ENCODE data around the gene ZDHHC3.

Gene ZDHHC3

DNA sequence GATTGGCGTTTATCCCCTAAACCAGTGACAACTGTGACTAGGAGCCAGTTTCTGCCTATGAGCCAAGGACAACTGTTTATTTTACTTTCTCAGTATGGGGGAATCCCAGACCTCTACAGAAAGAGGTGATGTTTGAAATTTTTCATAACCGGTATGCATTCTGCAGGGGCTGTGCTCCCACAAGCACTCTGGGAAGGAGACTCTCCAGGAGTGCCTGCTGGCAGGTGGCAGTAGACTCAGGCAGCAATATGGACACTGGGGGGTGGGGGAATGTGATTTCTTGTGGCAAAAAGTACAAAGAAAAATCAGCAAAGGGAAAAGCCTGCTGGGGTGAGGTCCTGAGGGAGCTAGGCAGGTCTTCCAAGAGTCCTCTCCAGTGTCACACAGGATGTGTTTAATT is 95.7 kb downstream of the ZDHHC3 start:
- no peaks in the 10 kb centered on the region for H3K79me2 ChIP-seq (ENCODE audit: insufficient read depth, low read length)
- H3K27me3 ChIP-seq (ENCODE audit: insufficient read depth, low read length, poor library complexity, severe bottlenecking): no peaks in the 10 kb centered on the region
- TF ChIP-seq, protein P1, sequence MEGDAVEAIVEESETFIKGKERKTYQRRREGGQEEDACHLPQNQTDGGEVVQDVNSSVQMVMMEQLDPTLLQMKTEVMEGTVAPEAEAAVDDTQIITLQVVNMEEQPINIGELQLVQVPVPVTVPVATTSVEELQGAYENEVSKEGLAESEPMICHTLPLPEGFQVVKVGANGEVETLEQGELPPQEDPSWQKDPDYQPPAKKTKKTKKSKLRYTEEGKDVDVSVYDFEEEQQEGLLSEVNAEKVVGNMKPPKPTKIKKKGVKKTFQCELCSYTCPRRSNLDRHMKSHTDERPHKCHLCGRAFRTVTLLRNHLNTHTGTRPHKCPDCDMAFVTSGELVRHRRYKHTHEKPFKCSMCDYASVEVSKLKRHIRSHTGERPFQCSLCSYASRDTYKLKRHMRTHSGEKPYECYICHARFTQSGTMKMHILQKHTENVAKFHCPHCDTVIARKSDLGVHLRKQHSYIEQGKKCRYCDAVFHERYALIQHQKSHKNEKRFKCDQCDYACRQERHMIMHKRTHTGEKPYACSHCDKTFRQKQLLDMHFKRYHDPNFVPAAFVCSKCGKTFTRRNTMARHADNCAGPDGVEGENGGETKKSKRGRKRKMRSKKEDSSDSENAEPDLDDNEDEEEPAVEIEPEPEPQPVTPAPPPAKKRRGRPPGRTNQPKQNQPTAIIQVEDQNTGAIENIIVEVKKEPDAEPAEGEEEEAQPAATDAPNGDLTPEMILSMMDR (conservative IDR thresholded peaks at IDR 0.05; ENCODE audit: low read length): no peak
- no peak for TF ChIP-seq EZH2phosphoT487 (IDR thresholded peaks at IDR 0.05; ENCODE audit: borderline replicate concordance)
- H3F3A ChIP-seq (ENCODE audit: low read depth): no peaks in the 10 kb centered on the region
- no peak overlapping the region for H2AFZ ChIP-seq (ENCODE audit: low read length)
- no peaks in the 10 kb centered on the region for H3K36me3 ChIP-seq (ENCODE audit: insufficient read depth, low read length)
- no peaks in the 10 kb centered on the region for H3K4me1 ChIP-seq (ENCODE audit: insufficient read depth, low read length, poor library complexity, severe bottlenecking)
- no peak overlapping the region for H3K4me2 ChIP-seq (ENCODE audit: low read depth, low read length, poor library complexity, severe bottlenecking)
- H3K9me2 ChIP-seq (replicated peaks; ENCODE audit: low read depth, low read length): no peaks in the 10 kb centered on the region
- no peaks in the 10 kb centered on the region for H3K9me3 ChIP-seq (ENCODE audit: insufficient read depth, low read depth, low read length)
- no peak overlapping the region for H3K9ac ChIP-seq (ENCODE audit: low read depth, low read length, poor library complexity, severe bottlenecking)
- H3K4me3 ChIP-seq (ENCODE audit: low read length, poor library complexity, severe bottlenecking): no peak overlapping the region
- no peaks in the 10 kb centered on the region for H4K20me1 ChIP-seq (ENCODE audit: insufficient read depth, low read length, poor library complexity, severe bottlenecking)

DNA sequence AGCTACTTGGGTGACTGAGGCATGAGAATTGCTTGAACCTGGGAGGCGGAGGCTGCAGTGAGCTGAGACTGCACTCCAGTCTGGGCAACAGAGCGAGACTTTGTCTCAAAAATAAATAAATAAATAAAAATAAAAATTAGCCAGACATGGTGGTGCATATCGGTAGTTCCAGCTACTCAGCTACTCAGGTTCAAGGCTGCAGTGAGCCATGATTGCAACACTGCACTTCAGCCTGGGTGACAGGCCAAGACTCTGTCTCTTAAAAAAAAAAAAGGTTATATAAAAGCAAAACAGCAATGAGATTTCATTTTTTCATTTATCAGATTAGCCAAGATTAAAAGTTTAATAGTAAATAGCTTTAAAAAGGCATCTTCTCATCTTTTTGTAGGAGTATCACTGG is 98.6 kb downstream of the ZDHHC3 start:
- no peak overlapping the region for H3K9ac ChIP-seq (ENCODE audit: low read depth, low read length, poor library complexity, severe bottlenecking)
- no peak for TF ChIP-seq EZH2phosphoT487 (IDR thresholded peaks at IDR 0.05; ENCODE audit: borderline replicate concordance)
- TF ChIP-seq, protein P1 (conservative IDR thresholded peaks at IDR 0.05; ENCODE audit: low read length): no peak
- no peaks in the 10 kb centered on the region for H4K20me1 ChIP-seq (ENCODE audit: insufficient read depth, low read length, poor library complexity, severe bottlenecking)
- H3K4me1 ChIP-seq (ENCODE audit: insufficient read depth, low read length, poor library complexity, severe bottlenecking): no peaks in the 10 kb centered on the region
- H3F3A ChIP-seq (ENCODE audit: low read depth): no peaks in the 10 kb centered on the region
- no peak overlapping the region for H3K4me2 ChIP-seq (ENCODE audit: low read depth, low read length, poor library complexity, severe bottlenecking)
- no peaks in the 10 kb centered on the region for H3K79me2 ChIP-seq (ENCODE audit: insufficient read depth, low read length)
- no peak overlapping the region for H2AFZ ChIP-seq (ENCODE audit: low read length)
- H3K36me3 ChIP-seq (ENCODE audit: insufficient read depth, low read length): no peaks in the 10 kb centered on the region
- H3K9me2 ChIP-seq (replicated peaks; ENCODE audit: low read depth, low read length): no peaks in the 10 kb centered on the region
- no peaks in the 10 kb centered on the region for H3K27me3 ChIP-seq (ENCODE audit: insufficient read depth, low read length, poor library complexity, severe bottlenecking)
- H3K4me3 ChIP-seq (ENCODE audit: low read length, poor library complexity, severe bottlenecking): no peak overlapping the region
- H3K9me3 ChIP-seq (ENCODE audit: insufficient read depth, low read depth, low read length): no peaks in the 10 kb centered on the region

GRCh38 chr3:44875596-44875995 is 100.4 kb downstream of the ZDHHC3 start:
- Histone ChIP-seq H3F3A (ENCODE audit: low read depth) (no peaks in the 10 kb centered on the region), H3K9me2 (replicated peaks; ENCODE audit: low read depth, low read length) (no peaks in the 10 kb centered on the region), H3K4me1 (ENCODE audit: insufficient read depth, low read length, poor library complexity, severe bottlenecking) (no peaks in the 10 kb centered on the region), H3K4me2 (ENCODE audit: low read depth, low read length, poor library complexity, severe bottlenecking) (no peak overlapping the region), H3K36me3 (ENCODE audit: insufficient read depth, low read length) (no peaks in the 10 kb centered on the region), H3K27me3 (ENCODE audit: insufficient read depth, low read length, poor library complexity, severe bottlenecking) (no peaks in the 10 kb centered on the region), H3K9me3 (ENCODE audit: insufficient read depth, low read depth, low read length) (no peaks in the 10 kb centered on the region), H3K4me3 (ENCODE audit: low read length, poor library complexity, severe bottlenecking) (no peak overlapping the region), H3K79me2 (ENCODE audit: insufficient read depth, low read length) (no peaks in the 10 kb centered on the region), H3K9ac (ENCODE audit: low read depth, low read length, poor library complexity, severe bottlenecking) (no peak overlapping the region), H2AFZ (ENCODE audit: low read length) (no peak overlapping the region), H4K20me1 (ENCODE audit: insufficient read depth, low read length, poor library complexity, severe bottlenecking) (no peaks in the 10 kb centered on the region)
- no peak for TF ChIP-seq EZH2phosphoT487 (IDR thresholded peaks at IDR 0.05; ENCODE audit: borderline replicate concordance)
- TF ChIP-seq, protein P1 (conservative IDR thresholded peaks at IDR 0.05; ENCODE audit: low read length): no peak

Data from Loucy (cell line).